B cell (primary cell): Measurements from ENCODE around the gene ANKRD13D. TPM values are rescaled to one million over a fixed set of nuclear protein-coding genes. Genes with fewer than 3 reads are reported as not detected.
A peak's percentile ranks its signal among the peaks of the same experiment; 100 is the strongest.

Experiments
- ATAC-seq: fragments of 200-7000 bp; cut with Tn5 transposase; one replicate; pipeline ENCODE4 v1.10.0; 2021; ENCODE audit warnings: low read depth, mild to moderate bottlenecking, moderate number of reproducible peaks, moderate library complexity
- CTCF ChIA-PET: fragments of 350-600 bp; sonication (Branson Sonifier 250); formaldehyde crosslinking; loops from one replicate; lab custom pipeline; 2021; ENCODE audit warnings: antibody characterized with exemption, inconsistent platforms; lab: Charles Lee
- POLR2A ChIA-PET: fragments of 350-600 bp; sonication (Branson Sonifier 250); formaldehyde crosslinking; loops from one replicate; lab custom pipeline; 2021; ENCODE audit warnings: antibody characterized with exemption; lab: Charles Lee
- DNase-seq: peaks from one replicate; pipeline ENCODE4 v3.0.0; 2013
- H2AFZ ChIP-seq: 2 replicates; pipeline ENCODE4 v1.6.1; 2012; ENCODE audit warnings: mild to moderate bottlenecking, low read depth, low read length; ENCODE audit not compliant: insufficient read depth, poor library complexity, severe bottlenecking
- H3K27ac ChIP-seq, 2 donors: 1 replicate in 1 of 2; 2 replicates in 1 of 2; pipeline ENCODE4 v1.5.1; 2012 to 2013; ENCODE audit warnings: low read length in 2 of 2, mild to moderate bottlenecking in 2 of 2, moderate library complexity in 1 of 2
- H3K27me3 ChIP-seq, 4 experiments: fragments of 200-600 bp in 1 of 4; sonication (generic) in 1 of 4; replicated peaks in 1 of 4; 1 replicate in 2 of 4; 2 replicates in 2 of 4; pipeline versions ENCODE4 v1.6.1 to v1.7.0; 2013 to 2016; ENCODE audit warnings: low read length in 3 of 4, mild to moderate bottlenecking in 2 of 4, mixed read lengths in 1 of 4, moderate library complexity in 1 of 4; ENCODE audit not compliant: insufficient read depth in 4 of 4, control insufficient read depth in 3 of 4; ENCODE audit errors: control extremely low read depth in 1 of 4
- H3K36me3 ChIP-seq, 2 experiments: replicated peaks in 1 of 2; 1 replicate in 1 of 2; 2 replicates in 1 of 2; pipeline versions ENCODE4 v1.6.1 to v1.7.1; 2013; ENCODE audit warnings: low read length in 1 of 2; ENCODE audit not compliant: insufficient read depth in 2 of 2, control insufficient read depth in 1 of 2; ENCODE audit errors: control extremely low read depth in 1 of 2, extremely low read depth in 1 of 2
- H3K4me1 ChIP-seq, 2 donors: fragments of 200-600 bp in 1 of 2; sonication (generic) in 1 of 2; 1 replicate in 1 of 2; 2 replicates in 1 of 2; pipeline versions ENCODE4 v1.5.1 to v1.6.1; 2013 to 2017; ENCODE audit warnings: low read length in 2 of 2; ENCODE audit not compliant: control insufficient read depth in 2 of 2, insufficient read depth in 2 of 2
- H3K4me2 ChIP-seq: replicated peaks from 2 replicates; pipeline ENCODE3; 2012; ENCODE audit warnings: mild to moderate bottlenecking, low read depth, low read length; ENCODE audit not compliant: poor library complexity, severe bottlenecking
- H3K4me3 ChIP-seq, 5 experiments: fragments of 200-600 bp in 1 of 5; sonication (generic) in 1 of 5; 1 replicate in 3 of 5; 2 replicates in 2 of 5; pipeline versions ENCODE4 v1.5.1 to v1.7.0; 2011 to 2016; ENCODE audit warnings: low read length in 4 of 5, mild to moderate bottlenecking in 4 of 5, low read depth in 2 of 5, control low read depth in 1 of 5, moderate library complexity in 1 of 5; ENCODE audit not compliant: insufficient read depth in 1 of 5; ENCODE audit errors: control extremely low read depth in 1 of 5, extremely low read depth in 1 of 5
- H3K79me2 ChIP-seq: fragments of 200-600 bp; sonication (generic); one replicate; pipeline ENCODE4 v1.6.0; 2016; ENCODE audit warnings: low read length; ENCODE audit not compliant: control insufficient read depth, insufficient read depth
- H3K9ac ChIP-seq: fragments of 200-600 bp; sonication (generic); 2 replicates; pipeline ENCODE4 v1.6.1; 2017; ENCODE audit warnings: mild to moderate bottlenecking, low read length, moderate library complexity
- H3K9me3 ChIP-seq, 3 donors: one replicate each; pipeline versions ENCODE4 v1.6.1 to v1.7.1; 2013; ENCODE audit warnings: low read length in 2 of 3; ENCODE audit not compliant: control insufficient read depth in 2 of 3, insufficient read depth in 1 of 3; ENCODE audit errors: control extremely low read depth in 1 of 3
- H4K20me1 ChIP-seq: 2 replicates; pipeline ENCODE4 v1.6.0; 2012; ENCODE audit warnings: mild to moderate bottlenecking, low read length; ENCODE audit not compliant: insufficient read depth, control insufficient read depth, poor library complexity, severe bottlenecking
- H3K27ac Mint-ChIP-seq: one replicate; pipeline ENCODE4 v1.8.0; 2021; ENCODE audit warnings: mixed read lengths
- H3K27me3 Mint-ChIP-seq: one replicate; pipeline ENCODE4 v1.8.0; 2021; ENCODE audit warnings: mixed read lengths
- H3K4me1 Mint-ChIP-seq: one replicate; pipeline ENCODE4 v1.8.0; 2021; ENCODE audit warnings: mixed read lengths
- H3K4me3 Mint-ChIP-seq: one replicate; pipeline ENCODE4 v1.8.0; 2021; ENCODE audit warnings: mixed read lengths
- H3K9me3 Mint-ChIP-seq: one replicate; pipeline ENCODE4 v1.8.0; 2022; ENCODE audit warnings: mixed read lengths; ENCODE audit not compliant: insufficient read depth
- EZH2 ChIP-seq: IDR thresholded peaks from 2 replicates; pipeline ENCODE4 v1.6.1; 2012; ENCODE audit warnings: borderline replicate concordance, low read depth, mild to moderate bottlenecking, moderate library complexity, low read length; ENCODE audit not compliant: insufficient read depth, poor library complexity, severe bottlenecking
- WGBS: methylation state at CpG from one replicate; pipeline ENCODE4 v1.1.5; 2013; ENCODE audit warnings: missing lambda C conversion rate; ENCODE audit not compliant: insufficient coverage; 5-methylcytosine and 5-hydroxymethylcytosine counted together
- intact Hi-C: fragments of 100-400 bp; cut with micrococcal nuclease; formaldehyde crosslinking; loops from one replicate; pipeline ENCODE4 v1.10.0; 2022
- polyA plus RNA-seq: library from polyadenylated mRNA; depleted of rRNA; stranded (reverse); fragments of >200 nt; gene quantifications from 2 replicates; pipeline ENCODE4 v1.2.3, GENCODE V29; 2012
- total RNA-seq, 2 donors: library from RNA; stranded (reverse); fragments of 120-200 nt in 1 of 2; gene quantifications; 1 replicate in 1 of 2; 2 replicates in 1 of 2; pipeline versions ENCODE4 v1.2.3 to v1.2.4, GENCODE V29; 2013 to 2022
- TF ChIP-seq, protein P1 (sequence below): fragments of 200-600 bp; IDR thresholded peaks from one replicate; pipeline ENCODE4 v1.8.0; 2022; ENCODE audit warnings: antibody characterized with exemption, mild to moderate bottlenecking

Gene ANKRD13D
- total and polyA plus RNA-seq, 2 donors (not counting 1 experiment from before 2014, with no cell fraction given): 189 to 252 TPM

DNA sequence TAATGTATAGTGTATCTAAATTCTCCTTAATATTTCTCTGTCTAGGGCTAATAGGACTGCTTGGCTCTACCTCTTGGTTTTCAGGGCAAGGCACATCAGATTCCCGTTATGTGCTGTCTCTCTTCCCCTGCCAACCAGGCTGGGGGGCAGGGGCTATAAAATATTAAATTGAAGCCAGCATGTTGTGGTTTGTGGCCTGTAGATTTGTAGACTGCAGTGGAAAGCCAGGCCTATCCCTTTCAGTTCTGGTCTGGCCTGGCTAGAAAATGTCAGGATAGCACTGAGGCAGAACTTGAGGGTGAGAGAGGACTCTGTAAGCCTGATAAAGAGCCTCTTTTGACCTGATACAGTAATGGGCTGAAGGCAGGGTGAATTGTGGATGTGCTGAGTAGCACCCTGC lies 37.3 kb upstream of the ANKRD13D start:
- TF ChIP-seq, protein P1, sequence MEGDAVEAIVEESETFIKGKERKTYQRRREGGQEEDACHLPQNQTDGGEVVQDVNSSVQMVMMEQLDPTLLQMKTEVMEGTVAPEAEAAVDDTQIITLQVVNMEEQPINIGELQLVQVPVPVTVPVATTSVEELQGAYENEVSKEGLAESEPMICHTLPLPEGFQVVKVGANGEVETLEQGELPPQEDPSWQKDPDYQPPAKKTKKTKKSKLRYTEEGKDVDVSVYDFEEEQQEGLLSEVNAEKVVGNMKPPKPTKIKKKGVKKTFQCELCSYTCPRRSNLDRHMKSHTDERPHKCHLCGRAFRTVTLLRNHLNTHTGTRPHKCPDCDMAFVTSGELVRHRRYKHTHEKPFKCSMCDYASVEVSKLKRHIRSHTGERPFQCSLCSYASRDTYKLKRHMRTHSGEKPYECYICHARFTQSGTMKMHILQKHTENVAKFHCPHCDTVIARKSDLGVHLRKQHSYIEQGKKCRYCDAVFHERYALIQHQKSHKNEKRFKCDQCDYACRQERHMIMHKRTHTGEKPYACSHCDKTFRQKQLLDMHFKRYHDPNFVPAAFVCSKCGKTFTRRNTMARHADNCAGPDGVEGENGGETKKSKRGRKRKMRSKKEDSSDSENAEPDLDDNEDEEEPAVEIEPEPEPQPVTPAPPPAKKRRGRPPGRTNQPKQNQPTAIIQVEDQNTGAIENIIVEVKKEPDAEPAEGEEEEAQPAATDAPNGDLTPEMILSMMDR: no peak
- no peak for TF ChIP-seq EZH2
- no peak overlapping the region for H3K27ac ChIP-seq
- peaks cover 7% of the 10 kb centered on the region for H3K4me1 Mint-ChIP-seq
- intact Hi-C loops: loop anchor here (1.0 kb wide), 1 partner anchor 11 kb away; no protein-coding TSS in a partner anchor
- H4K20me1 ChIP-seq: peaks cover 96% of the 10 kb centered on the region
- H3K4me3 Mint-ChIP-seq: no peak overlapping the region
- no CpG with 5 or more reads among the region's 1 CpG for WGBS
- no peak for DNase-seq
- peaks cover 9 to 99% of the 10 kb centered on the region in 2 experiments for H3K36me3 ChIP-seq
- no peak overlapping the region for H2AFZ ChIP-seq
- no peak overlapping the region for H3K4me2 ChIP-seq
- no peaks in the 10 kb centered on the region for H3K27me3 Mint-ChIP-seq
- H3K27me3 ChIP-seq: no peaks in the 10 kb centered on the region
- no peaks in the 10 kb centered on the region for H3K9me3 ChIP-seq
- H3K79me2 ChIP-seq: peaks cover 36% of the 10 kb centered on the region
- ATAC-seq: no peak
- no peaks in the 10 kb centered on the region for H3K9me3 Mint-ChIP-seq
- H3K4me3 ChIP-seq: no peak overlapping the region
- H3K9ac ChIP-seq: no peak overlapping the region
- ChIA-PET POLR2A (no interaction called here), CTCF (interaction anchor here (1.1 to 2.8 kb wide), 6 partner anchors 10 to 131 kb away, joined by 3 to 17 read pairs (median 5); no protein-coding TSS in a partner anchor)
- no peaks in the 10 kb centered on the region for H3K4me1 ChIP-seq
- H3K27ac Mint-ChIP-seq: peak overlapping the region; percentile 61

DNA sequence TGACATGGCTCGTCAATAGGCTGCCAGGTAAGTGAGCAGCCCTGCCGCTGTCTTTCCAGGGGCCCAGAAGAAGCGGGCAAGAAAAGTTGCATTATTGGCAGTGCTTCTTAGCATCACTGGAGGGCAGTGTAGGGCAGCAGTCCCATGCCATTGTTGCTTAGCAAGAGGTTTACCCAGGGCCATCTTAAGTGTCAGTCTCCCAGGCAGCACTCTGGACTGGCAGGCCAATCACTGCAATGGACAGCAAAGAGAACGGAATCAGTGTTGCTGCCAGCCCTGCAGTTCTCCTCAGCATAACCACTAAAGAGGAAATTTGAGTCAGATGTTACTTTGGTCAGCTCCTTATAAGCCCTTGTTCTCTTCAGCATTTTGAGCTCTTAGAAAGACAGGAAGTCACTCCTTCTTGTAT lies 36.3 kb upstream of the ANKRD13D start:
- CTCF ChIA-PET: interaction anchor here (1.3 to 2.8 kb wide), 7 partner anchors 10 to 130 kb away, joined by 3 to 17 read pairs (median 8); no protein-coding TSS in a partner anchor
- peak; percentile 55 for DNase-seq
- Mint-ChIP-seq H3K4me1 (peaks cover 7% of the 10 kb centered on the region), H3K4me3 (no peak overlapping the region), H3K9me3 (no peaks in the 10 kb centered on the region), H3K27ac (peak overlapping the region; percentile 67), H3K27me3 (no peaks in the 10 kb centered on the region)
- Histone ChIP-seq H2AFZ (no peak overlapping the region), H3K4me1 (no peaks in the 10 kb centered on the region), H3K4me3 (no peak overlapping the region), H3K27ac (no peak overlapping the region), H3K4me2 (no peak overlapping the region), H3K27me3 (no peaks in the 10 kb centered on the region), H3K79me2 (peaks cover 29% of the 10 kb centered on the region), H4K20me1 (peaks cover 91% of the 10 kb centered on the region), H3K9ac (no peak overlapping the region), H3K36me3 (peaks cover 9 to 96% of the 10 kb centered on the region in 2 experiments), H3K9me3 (no peaks in the 10 kb centered on the region)
- POLR2A ChIA-PET: interaction anchor here (0.6 kb wide), 2 partner anchors 20 to 41 kb away, joined by 3 to 13 read pairs; no protein-coding TSS in a partner anchor
- WGBS: 86% methylated on average over 4 of the region's 4 CpGs
- ATAC-seq: peak; percentile 41
- TF ChIP-seq, protein P1: peak; percentile 57
- no peak for TF ChIP-seq EZH2
- intact Hi-C loops: loop anchor here (1.0 kb wide), 1 partner anchor 12 kb away; no protein-coding TSS in a partner anchor
